Measurements from ENCODE around the gene CDNF.

DNA sequence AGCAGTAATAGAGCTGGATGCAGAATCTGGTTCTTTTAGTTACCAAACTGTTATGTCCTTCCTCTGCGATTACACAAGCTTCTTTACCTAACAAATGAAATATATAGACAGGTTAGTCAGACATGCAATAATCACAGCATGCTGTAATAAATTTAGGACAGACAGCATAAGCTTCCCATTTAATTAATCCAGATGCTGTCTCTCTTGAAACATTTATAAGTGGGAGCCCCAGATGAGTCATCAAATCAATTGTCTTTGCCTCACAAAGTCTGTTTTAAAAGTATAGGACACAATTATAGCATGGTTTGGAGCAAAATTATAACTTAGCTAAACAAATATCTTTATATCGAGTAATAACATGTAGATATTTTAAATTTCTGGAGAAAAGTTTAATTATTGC lies 1.6 kb downstream of the CDNF start:
- TF ChIP-seq CTCF (conservative IDR thresholded peaks at IDR 0.05) (no peak), ZFX (IDR thresholded peaks at IDR 0.05) (no peak; the same call in 1 of the 2 replicates)

Measured in C4-2B (cell line).